WTC11 (cell line): ENCODE measurements around the gene MED8. TPM values are rescaled to one million over a fixed set of nuclear protein-coding genes. Genes with fewer than 3 reads are reported as not detected.

Experiments
- ATAC-seq: fragments of 200-7000 bp; cut with Tn5 transposase; 2 replicates; pipeline ENCODE4 v1.10.0; 2021; ENCODE audit warnings: mild to moderate bottlenecking, moderate library complexity
- CTCF ChIA-PET: fragments of 300-600 bp; sonication (Branson Sonifier 250); formaldehyde crosslinking; loops from one replicate; lab custom pipeline; 2021; ENCODE audit warnings: antibody characterized with exemption; lab: Charles Lee
- POLR2A ChIA-PET: fragments of 350-600 bp; sonication (Branson Sonifier 250); formaldehyde crosslinking; loops from one replicate; lab custom pipeline; 2021; ENCODE audit warnings: antibody characterized with exemption; lab: Charles Lee
- DNase-seq: peaks from one replicate; pipeline ENCODE4 v3.0.0; 2021; ENCODE audit warnings: low spot score
- H3K27ac Mint-ChIP-seq: 2 replicates; pipeline ENCODE4 v1.8.0; 2021; ENCODE audit warnings: mixed read lengths
- H3K27me3 Mint-ChIP-seq: 2 replicates; pipeline ENCODE4 v1.8.0; 2021; ENCODE audit warnings: low read depth, mild to moderate bottlenecking, moderate library complexity, mixed read lengths
- H3K36me3 Mint-ChIP-seq: 2 replicates; pipeline ENCODE4 v1.8.0; 2021; ENCODE audit warnings: mixed read lengths
- H3K4me1 Mint-ChIP-seq: 2 replicates; pipeline ENCODE4 v1.8.0; 2022; ENCODE audit warnings: mixed read lengths
- H3K4me3 Mint-ChIP-seq: 2 replicates; pipeline ENCODE4 v1.8.0; 2021; ENCODE audit warnings: mild to moderate bottlenecking, moderate library complexity, mixed read lengths
- H3K9me3 Mint-ChIP-seq: 2 replicates; pipeline ENCODE4 v1.8.0; 2021; ENCODE audit warnings: mixed read lengths
- AFF4 ChIP-seq: sonication (generic); formaldehyde crosslinking; IDR thresholded peaks from 2 replicates; pipeline ENCODE4 v1.8.1; 2023; ENCODE audit warnings: mild to moderate bottlenecking, missing genetic modification reagents, borderline replicate concordance
- AR ChIP-seq: fragments of 250-450 bp; sonication (Bioruptor Pico); IDR thresholded peaks from 2 replicates; pipeline ENCODE4 v1.9.0; 2021; ENCODE audit warnings: mild to moderate bottlenecking
- ATF6 ChIP-seq: sonication (generic); formaldehyde crosslinking; IDR thresholded peaks from 2 replicates; pipeline ENCODE4 v1.8.1; 2023; ENCODE audit warnings: mild to moderate bottlenecking, missing genetic modification reagents
- FOXK1 ChIP-seq: sonication (generic); formaldehyde crosslinking; IDR thresholded peaks from 2 replicates; pipeline ENCODE4 v1.8.0; 2022; ENCODE audit warnings: mild to moderate bottlenecking, moderate library complexity, missing genetic modification reagents
- FOXP4 ChIP-seq: sonication (generic); formaldehyde crosslinking; IDR thresholded peaks from 2 replicates; pipeline ENCODE4 v1.8.0; 2022; ENCODE audit warnings: mild to moderate bottlenecking, missing genetic modification reagents
- GRHL2 ChIP-seq: fragments of 250-450 bp; sonication (Bioruptor Pico); IDR thresholded peaks from 2 replicates; pipeline ENCODE4 v1.8.0; 2022; ENCODE audit warnings: mild to moderate bottlenecking, moderate library complexity; ENCODE audit not compliant: insufficient replicate concordance, severe bottlenecking
- GTF2I ChIP-seq: fragments of 250-450 bp; sonication (Bioruptor Pico); conservative IDR thresholded peaks from 2 replicates; pipeline ENCODE4 v1.4.0; 2021; ENCODE audit warnings: mild to moderate bottlenecking
- JUN ChIP-seq: sonication (generic); formaldehyde crosslinking; IDR thresholded peaks from 2 replicates; pipeline ENCODE4 v1.8.0; 2023; ENCODE audit warnings: mild to moderate bottlenecking, missing genetic modification reagents
- RELA ChIP-seq: sonication (generic); formaldehyde crosslinking; IDR thresholded peaks from 2 replicates; pipeline ENCODE4 v1.8.1; 2022; ENCODE audit warnings: missing genetic modification reagents, mild to moderate bottlenecking, borderline replicate concordance
- RORB ChIP-seq: fragments of 250-450 bp; sonication (Bioruptor Pico); IDR thresholded peaks from 2 replicates; pipeline ENCODE4 v1.9.0; 2021; ENCODE audit warnings: mild to moderate bottlenecking
- USF2 ChIP-seq: sonication (generic); formaldehyde crosslinking; IDR thresholded peaks from 2 replicates; pipeline ENCODE4 v1.8.1; 2023; ENCODE audit warnings: mild to moderate bottlenecking, missing genetic modification reagents, moderate library complexity
- ZBTB21 ChIP-seq: sonication (generic); formaldehyde crosslinking; IDR thresholded peaks from 2 replicates; pipeline ENCODE4 v1.8.1; 2023; ENCODE audit warnings: mild to moderate bottlenecking, missing genetic modification reagents, borderline replicate concordance
- ZNF138 ChIP-seq: sonication (generic); formaldehyde crosslinking; conservative IDR thresholded peaks from 2 replicates; pipeline ENCODE4 v1.8.1; 2022; ENCODE audit warnings: mild to moderate bottlenecking, moderate library complexity, missing genetic modification reagents
- ZNF219 ChIP-seq: sonication (generic); formaldehyde crosslinking; IDR thresholded peaks from 2 replicates; pipeline ENCODE4 v1.8.0; 2023; ENCODE audit warnings: missing genetic modification reagents, mild to moderate bottlenecking, borderline replicate concordance
- ZNF423 ChIP-seq: fragments of 250-450 bp; sonication (Bioruptor Pico); IDR thresholded peaks from 2 replicates; pipeline ENCODE4 v2.1.2; 2022; ENCODE audit warnings: mild to moderate bottlenecking, moderate library complexity
- ZNF425 ChIP-seq: fragments of 250-450 bp; sonication (Bioruptor Pico); conservative IDR thresholded peaks from 2 replicates; pipeline ENCODE4 v1.9.0; 2021; ENCODE audit warnings: mild to moderate bottlenecking
- ZNF512 ChIP-seq: sonication (generic); formaldehyde crosslinking; IDR thresholded peaks from 2 replicates; pipeline ENCODE4 v1.8.1; 2022; ENCODE audit warnings: missing genetic modification reagents, borderline replicate concordance
- total RNA-seq: library from RNA; stranded (reverse); gene quantifications from 3 replicates; pipeline ENCODE4 v1.2.3, GENCODE V29; 2021

Gene MED8
- total RNA-seq, 1 experiment from 2014 or later = 17.7 TPM

- TF ChIP-seq ZNF512 (CRISPR knock-in tag) (no peak), ZNF138 (no peak), FOXK1 (no peak), AR (CRISPR knock-in tag) (no peak), GRHL2 (no peak), ZNF425 (no peak), GTF2I (CRISPR knock-in tag) (no peak), ZBTB21 (CRISPR knock-in tag) (no peak), AFF4 (CRISPR knock-in tag) (no peak), JUN (no peak)
Observed at GRCh38 chr1:43434256-43434655, 44.7 kb upstream of the MED8 start (continued).

GRCh38 chr1:43432907-43433306 is 43.3 kb upstream of the MED8 start:
- ATAC-seq (no peak), DNase-seq (no peak)
- no peaks in the 10 kb centered on the region for H3K9me3 Mint-ChIP-seq
- peaks cover 41% of the 10 kb centered on the region for H3K36me3 Mint-ChIP-seq
- H3K4me3 Mint-ChIP-seq = no peak overlapping the region
- ChIA-PET CTCF (interaction anchor here (0.9 kb wide), 1 partner anchor 18 kb away, joined by 3 read pairs; no protein-coding TSS in a partner anchor), POLR2A (no interaction called here)
- peaks cover 3% of the 10 kb centered on the region for H3K4me1 Mint-ChIP-seq
- H3K27ac Mint-ChIP-seq = no peak overlapping the region
- no peaks in the 10 kb centered on the region for H3K27me3 Mint-ChIP-seq
- TF ChIP-seq ATF6 (no peak), FOXP4 (CRISPR knock-in tag) (no peak), ZNF219 (CRISPR knock-in tag) (no peak), USF2 (CRISPR knock-in tag) (no peak), RORB (CRISPR knock-in tag) (no peak), FOXK1 (no peak), ZNF423 (no peak), RELA (no peak), ZNF138 (no peak)
